ENCODE measurements around the gene CDK6. TPM values are rescaled to one million over a fixed set of nuclear protein-coding genes. Genes with fewer than 3 reads are reported as not detected.
"Not testable (repeated sequence)": the region's sequence is repeated elsewhere in the genome, so short reads cannot be mapped to it uniquely, and the experiment has no call there.

The CDK6 gene
- total RNA-seq, 2 experiments from 2014 or later: 229 to 236 TPM

DNA sequence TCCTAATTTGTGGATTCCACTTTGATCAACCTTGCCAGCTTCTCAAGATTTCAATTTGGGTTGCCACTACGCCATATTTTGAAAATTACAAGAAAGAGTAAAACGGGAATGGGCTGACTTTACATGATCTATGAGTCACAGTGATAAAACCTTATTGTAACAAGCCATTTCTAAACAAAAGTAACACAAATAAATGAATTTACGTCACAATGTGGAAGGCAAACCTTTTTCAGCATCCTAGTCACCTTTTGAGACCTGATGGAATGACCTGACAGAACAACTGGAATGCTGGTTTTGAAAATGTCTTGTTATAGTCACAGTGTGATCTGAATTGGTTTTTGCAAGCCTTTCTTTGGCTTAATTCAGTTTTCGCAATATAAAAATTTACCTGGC lies 85.9 kb downstream of the CDK6 start:
- POLR2A ChIA-PET: no interaction called here
- CTCF ChIA-PET: no interaction called here

DNA sequence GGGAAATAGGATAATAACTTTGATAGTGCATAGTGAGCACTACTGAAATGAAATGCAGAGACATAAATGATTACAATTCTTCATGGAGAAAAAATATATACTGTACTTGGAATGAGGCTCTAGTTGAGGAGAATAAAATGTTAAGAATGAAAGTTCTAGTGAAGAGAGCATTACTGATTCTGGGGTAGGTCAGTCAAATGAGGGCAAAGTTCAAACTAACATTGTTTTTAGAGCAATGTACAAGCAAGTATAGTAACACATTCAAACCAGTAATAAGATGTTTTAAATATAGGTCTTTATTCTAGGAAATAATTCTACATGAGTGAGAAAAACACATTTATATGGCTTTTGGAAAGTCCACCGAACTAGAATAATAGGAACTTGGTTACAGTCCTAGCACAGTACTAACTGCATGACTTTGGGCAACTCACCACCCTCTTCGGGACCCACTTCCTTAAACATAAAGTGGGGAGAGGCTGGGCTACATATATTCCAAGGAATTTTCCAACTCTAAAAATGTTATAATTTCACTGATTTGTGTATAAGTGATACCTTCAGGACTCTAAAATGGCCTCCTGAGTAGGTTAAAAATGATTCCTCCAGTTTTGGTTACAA lies 86.4 kb downstream of the CDK6 start:
- ChIA-PET CTCF (interaction anchor here (0.6 to 0.7 kb wide), 2 partner anchors 73 to 428 kb away, joined by 4 to 5 read pairs; no protein-coding TSS in a partner anchor), POLR2A (no interaction called here)

- POLR2A ChIA-PET: interaction anchor here (0.7 kb wide), 1 partner anchor 21 kb away, joined by 8 read pairs; no protein-coding TSS in a partner anchor
- CTCF ChIA-PET: interaction anchor here (0.6 to 0.7 kb wide), 2 partner anchors 74 to 429 kb away, joined by 4 to 5 read pairs; no protein-coding TSS in a partner anchor
These were observed 87.0 kb downstream of the CDK6 start for GRCh38 chr7:92749327-92749755.

DNA sequence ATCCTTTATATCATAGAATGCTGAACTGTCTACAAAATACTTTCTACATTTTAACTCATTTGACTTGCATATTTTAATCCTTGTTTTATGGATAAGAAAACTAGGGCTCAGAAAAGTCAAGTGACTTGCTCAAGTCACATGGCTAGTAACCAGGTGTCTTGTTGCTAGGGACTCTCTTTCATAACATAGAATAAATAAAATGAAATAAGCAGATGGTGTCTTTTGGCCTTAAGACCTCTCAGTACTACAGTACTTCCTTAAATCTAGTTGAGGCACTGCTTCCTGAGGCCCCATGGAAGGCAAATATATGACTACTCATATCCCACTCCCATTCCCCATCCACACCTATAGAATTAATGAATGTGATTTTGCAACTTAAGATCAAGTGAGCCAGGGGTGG lies 87.9 kb downstream of the CDK6 start:
- ChIA-PET POLR2A (no interaction called here), CTCF (interaction anchor here (1.1 kb wide), 1 partner anchor 10 kb away, joined by 4 read pairs; no protein-coding TSS in a partner anchor)

DNA sequence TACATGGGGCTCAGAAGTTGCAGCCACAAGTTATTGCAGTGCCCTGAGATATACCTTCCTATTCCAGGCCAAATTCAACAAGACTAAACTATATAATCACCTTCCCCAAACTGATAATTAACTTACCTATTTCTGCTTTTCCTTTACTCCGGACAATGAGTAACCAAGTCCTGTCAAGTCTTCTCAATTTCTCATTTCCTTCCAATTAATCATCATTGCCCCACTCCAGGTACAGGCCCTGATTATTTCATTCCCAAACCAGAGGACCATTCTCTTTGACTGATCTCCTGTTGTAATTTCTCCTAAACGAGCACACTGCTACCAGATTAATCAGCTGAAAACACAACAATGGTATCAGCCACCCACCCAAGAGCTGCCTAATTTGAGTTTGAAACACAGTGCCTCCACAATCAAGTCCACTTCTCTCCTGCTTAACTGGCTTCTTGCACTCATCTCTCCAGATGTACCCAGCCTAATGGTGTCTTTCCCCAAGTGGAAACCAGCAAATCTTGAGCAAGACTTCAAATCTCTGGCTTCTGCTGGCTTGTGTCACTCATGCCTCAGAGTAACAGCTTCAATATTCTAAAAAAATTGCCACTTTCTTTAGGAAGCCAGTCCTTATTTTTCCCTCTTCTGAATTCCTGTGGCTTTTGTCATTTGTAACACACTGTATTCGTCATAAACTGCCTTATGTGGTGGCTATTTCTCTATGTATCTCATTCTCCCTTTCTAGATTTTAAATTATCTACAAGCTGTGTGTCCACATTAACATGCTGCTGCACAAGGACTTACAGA lies 89.1 kb downstream of the CDK6 start:
- CTCF ChIA-PET: interaction anchor here (1.1 kb wide), 1 partner anchor 9 kb away, joined by 4 read pairs; no protein-coding TSS in a partner anchor
- POLR2A ChIA-PET: interaction anchor here (1.0 kb wide), 1 partner anchor 86 kb away, joined by 3 read pairs; no protein-coding TSS in a partner anchor

- ChIA-PET CTCF (no interaction called here), POLR2A (interaction anchor here (0.6 kb wide), 1 partner anchor 228 kb away, joined by 5 read pairs; no protein-coding TSS in a partner anchor)
These were observed 91.1 kb downstream of the CDK6 start for GRCh38 chr7:92745241-92745640.

DNA sequence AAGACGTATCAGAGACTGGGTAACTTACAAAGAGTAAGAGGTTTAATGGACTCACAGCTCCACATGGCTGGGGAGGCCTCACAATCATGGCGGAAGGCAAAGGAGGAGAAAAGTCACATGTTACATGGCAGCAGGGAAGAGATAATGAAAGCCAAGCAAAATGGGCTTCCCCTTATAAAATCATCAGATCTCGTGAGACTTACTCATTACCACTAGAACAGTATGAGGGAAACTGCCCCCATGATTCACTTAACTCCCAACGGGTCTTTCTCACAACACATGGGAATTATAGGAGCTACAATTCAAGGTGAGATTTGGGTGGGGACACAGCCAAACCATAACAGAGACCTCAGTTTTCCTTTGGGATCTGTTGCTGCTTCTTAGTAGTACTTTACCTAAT lies 92.2 kb downstream of the CDK6 start:
- CTCF ChIA-PET, POLR2A ChIA-PET: not testable (repeated sequence)

DNA sequence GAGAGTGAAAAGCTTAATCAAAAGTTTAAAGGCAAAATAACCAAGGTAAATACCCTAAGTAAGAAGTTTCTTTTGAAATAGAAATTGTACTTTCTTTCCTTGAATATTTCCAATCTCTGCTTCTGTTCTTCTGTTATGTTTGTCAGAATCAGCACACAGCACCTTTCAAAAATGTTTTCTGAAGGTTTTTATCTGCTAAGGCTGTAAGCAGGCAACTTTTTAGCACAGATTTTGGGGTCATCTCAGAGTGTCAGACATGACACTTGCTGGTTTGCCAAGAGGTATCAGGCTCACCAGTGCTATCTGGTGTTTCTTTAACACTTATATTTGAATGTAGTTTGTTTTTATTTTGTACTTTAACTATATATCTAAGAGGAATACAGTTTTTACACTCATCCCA lies 94.2 kb downstream of the CDK6 start:
- CTCF ChIA-PET: no interaction called here
- POLR2A ChIA-PET: no interaction called here

DNA sequence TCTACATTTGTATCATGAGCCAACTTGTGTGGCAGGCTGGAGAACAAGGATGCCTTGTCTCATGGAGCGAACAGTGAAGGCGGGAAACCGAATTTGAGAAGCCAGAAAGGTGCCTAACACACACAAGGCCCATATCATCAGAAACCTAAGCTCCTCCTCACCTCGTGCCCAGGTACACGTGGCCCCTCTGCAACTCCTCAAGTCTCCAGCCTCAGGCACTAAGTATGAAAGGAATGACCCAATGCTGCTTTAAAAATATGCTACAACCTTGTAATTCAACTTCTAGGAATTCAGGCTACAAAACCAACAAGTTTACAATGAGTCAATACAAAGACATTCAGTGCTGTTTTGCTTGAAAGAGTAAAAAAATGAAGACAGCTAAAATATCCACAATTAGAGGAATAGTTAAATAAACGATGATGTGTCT lies 95.7 kb downstream of the CDK6 start:
- ChIA-PET POLR2A (no interaction called here), CTCF (no interaction called here)

DNA sequence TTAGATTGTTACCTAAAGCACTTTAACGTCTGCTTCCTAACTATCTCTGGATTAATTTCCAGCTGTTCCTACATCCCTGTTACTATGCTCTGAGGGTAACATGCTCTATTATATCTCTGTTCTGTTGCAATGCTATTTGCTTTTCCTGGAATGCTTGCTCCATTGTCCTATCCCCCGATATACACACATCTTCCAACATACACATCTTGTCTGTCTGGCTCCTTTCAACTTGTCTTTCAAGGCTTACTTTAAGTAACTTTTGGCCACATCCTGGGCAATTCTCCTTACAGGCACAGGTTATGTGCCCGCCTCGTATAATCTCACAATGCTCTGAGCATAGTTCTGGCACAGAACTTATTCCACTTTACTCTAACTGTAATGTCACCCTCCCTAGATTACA lies 96.2 kb downstream of the CDK6 start:
- ChIA-PET CTCF (no interaction called here), POLR2A (no interaction called here)

DNA sequence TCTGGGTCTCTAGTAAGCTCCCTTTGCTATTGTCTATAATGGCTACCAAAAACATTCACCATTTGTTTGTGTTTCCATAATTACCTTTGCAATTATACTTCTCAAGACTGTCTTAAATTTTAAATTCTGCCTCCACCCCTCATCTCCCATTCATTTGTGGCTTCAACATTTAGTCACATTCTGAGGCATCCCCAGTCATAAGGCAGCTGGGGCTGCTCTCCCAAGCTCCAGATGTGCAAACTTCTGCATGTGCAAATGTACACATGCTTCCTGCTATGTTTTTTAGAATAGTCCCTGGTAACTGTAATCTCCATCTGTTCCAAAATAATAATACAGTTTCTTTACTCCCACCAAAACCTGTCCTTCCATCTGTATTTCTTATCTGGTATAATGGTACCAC lies 97.3 kb downstream of the CDK6 start:
- ChIA-PET CTCF (no interaction called here), POLR2A (no interaction called here)

- CTCF ChIA-PET: interaction anchor here (1.0 to 1.2 kb wide), 2 partner anchors 10 to 121 kb away, joined by 3 to 4 read pairs; no protein-coding TSS in a partner anchor
These were observed 98.7 kb downstream of the CDK6 start for GRCh38 chr7:92737706-92738105.

DNA sequence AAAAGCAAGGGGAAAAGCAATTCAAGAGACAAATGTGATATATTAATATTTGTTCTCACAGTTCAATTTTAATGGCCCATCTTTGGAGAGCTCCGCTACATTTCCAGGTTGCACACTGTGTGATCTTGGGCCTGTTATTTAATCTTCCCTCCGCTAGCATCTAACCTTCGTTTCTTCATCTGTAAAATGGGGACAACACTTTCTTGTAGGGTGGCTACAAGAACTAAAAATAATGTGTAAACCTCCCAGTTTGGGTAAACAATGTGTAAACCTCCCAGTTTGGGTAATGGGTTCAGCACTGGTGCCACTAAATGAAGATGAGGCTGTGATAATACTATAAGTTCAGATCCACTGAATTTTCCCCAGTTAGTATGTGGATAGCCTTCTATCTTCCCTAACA lies 99.5 kb downstream of the CDK6 start:
- CTCF ChIA-PET: interaction anchor here (1.2 kb wide), 1 partner anchor 120 kb away, joined by 3 read pairs; no protein-coding TSS in a partner anchor
- POLR2A ChIA-PET: no interaction called here

More at GRCh38 chr7:92737706-92738105, 98.7 kb downstream of the CDK6 start:
- POLR2A ChIA-PET: no interaction called here

GRCh38 chr7:92735707-92736106 lies 100.7 kb downstream of the CDK6 start:
- ChIA-PET POLR2A (no interaction called here), CTCF (no interaction called here)

DNA sequence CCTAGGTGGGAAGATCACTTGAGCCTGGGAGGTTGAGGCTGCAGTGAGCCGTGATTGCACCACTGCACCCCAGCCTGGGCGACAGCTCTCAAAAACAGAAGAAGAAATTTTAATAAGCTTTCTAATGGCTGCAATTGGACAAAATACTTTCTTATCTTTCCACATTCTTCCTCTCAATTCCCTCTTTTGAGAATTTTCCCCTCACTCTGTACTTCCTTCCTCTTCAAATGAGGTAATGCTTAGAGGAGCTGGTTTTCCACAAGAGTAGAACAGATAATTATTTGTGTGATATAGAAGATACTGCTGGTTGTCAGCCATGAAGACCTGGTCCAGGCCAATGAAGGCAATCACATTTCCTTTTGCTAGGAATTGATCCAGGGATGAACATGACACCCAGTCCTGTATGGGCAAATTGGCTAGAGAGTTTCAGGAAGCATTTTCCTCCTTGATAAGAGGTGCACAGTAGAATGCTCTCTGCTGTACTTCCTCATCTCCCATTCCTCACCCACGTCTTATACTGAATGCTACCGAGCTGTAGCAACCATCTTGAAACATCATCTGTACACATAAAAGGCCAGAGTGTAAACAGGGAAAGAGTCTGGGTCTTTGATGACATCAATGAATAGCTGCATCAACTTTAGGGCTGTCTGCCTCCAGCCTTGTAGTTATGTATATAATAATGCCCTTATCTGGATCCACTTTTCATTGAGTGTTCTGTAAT lies 103.9 kb downstream of the CDK6 start:
- ChIA-PET POLR2A (interaction anchor here (1.1 kb wide), 1 partner anchor 14 kb away, joined by 3 read pairs; no protein-coding TSS in a partner anchor), CTCF (no interaction called here)

- CTCF ChIA-PET: no interaction called here
These were observed 104.9 kb downstream of the CDK6 start for GRCh38 chr7:92731335-92732063.

DNA sequence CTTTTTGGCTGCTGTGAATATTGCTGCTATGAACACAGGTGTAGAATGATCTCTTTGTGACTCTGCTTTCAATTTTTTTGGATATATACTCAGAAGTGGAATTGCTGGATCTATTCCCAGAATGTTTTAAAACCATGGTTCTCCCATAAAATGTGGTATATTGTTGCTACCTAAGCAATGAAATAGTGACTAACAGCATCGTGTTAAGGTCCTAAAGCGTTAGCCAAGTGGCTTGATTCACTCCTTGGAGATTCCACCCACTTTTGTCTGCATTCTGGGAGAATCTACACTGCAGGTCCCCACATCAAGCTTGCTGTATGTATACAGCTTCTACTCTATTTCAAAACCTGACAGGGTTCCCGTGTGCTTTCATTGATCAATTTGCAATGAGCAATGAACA lies 105.6 kb downstream of the CDK6 start:
- ChIA-PET CTCF (no interaction called here), POLR2A (interaction anchor here (1.2 kb wide), 2 partner anchors 38 to 106 kb away, joined by 3 read pairs; partner anchors contain the start of gene CDK6)

More at GRCh38 chr7:92731335-92732063, 104.9 kb downstream of the CDK6 start:
- POLR2A ChIA-PET: interaction anchor here (1.1 to 1.2 kb wide), 3 partner anchors 13 to 105 kb away, joined by 3 read pairs; partner anchors contain the start of gene CDK6

DNA sequence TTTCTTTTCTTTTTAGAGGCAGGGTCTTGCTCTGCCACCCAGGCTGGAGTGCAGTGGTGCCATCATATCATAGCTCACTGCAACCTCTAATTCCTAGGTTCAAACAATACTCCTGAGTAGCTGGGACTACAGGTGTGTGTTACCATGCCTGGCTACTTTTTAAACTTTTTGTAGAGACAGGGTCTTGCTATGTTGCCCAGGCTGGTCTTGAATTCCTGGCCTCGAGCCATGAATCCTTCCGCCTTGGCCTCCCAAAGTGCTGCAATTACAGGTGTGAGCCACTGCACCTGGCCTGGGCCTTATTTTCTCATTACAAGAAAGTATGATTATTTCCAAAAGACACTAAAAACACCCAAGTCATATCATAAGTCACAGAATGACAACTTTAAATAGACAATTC lies 106.6 kb downstream of the CDK6 start:
- POLR2A ChIA-PET: no interaction called here
- CTCF ChIA-PET: interaction anchor here (1.4 kb wide), 1 partner anchor 14 kb away, joined by 3 read pairs; no protein-coding TSS in a partner anchor

DNA sequence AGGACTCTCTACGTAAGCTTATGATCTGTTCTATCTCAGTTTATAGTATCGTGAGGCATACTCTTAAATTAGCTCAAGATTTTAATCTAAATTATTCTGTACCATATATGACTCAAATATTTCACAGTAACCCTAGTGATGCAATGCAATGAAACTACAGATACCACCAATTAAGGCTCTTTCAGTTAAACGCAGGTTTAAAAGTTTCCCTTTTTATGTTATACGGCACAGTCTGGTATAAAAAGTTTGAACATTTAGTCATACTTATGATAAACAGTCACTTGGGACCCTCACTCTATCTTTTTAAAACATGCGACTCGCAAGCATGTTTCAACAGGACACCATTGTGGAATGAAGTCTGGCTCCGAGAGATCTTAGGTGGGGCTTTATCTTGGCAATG lies 107.2 kb downstream of the CDK6 start:
- POLR2A ChIA-PET: interaction anchor here (0.5 kb wide), 1 partner anchor 20 kb away, joined by 8 read pairs; no protein-coding TSS in a partner anchor
- CTCF ChIA-PET: interaction anchor here (1.4 kb wide), 1 partner anchor 14 kb away, joined by 3 read pairs; no protein-coding TSS in a partner anchor

Data from activated CD8-positive, alpha-beta memory T cell treated with anti-CD3 and anti-CD28 coated beads for 36 hours (primary cell).